HG03066 (cell line): ENCODE measurements around the gene MACROD2.

Experiments
- ATAC-seq: cut with Tn5 transposase; IDR thresholded peaks from one replicate; pipeline ENCODE4 v1.9.1; 2021; ENCODE audit warnings: low read depth; ENCODE audit not compliant: unreplicated experiment

The MACROD2 gene

GRCh38 chr20:14505476-14505875 is 510.2 kb downstream of the MACROD2 start:
- no peak for ATAC-seq

GRCh38 chr20:14507711-14508110 is 512.4 kb downstream of the MACROD2 start:
- ATAC-seq, result no peak

GRCh38 chr20:14510341-14510740 is 515.0 kb downstream of the MACROD2 start:
- ATAC-seq, result no peak

GRCh38 chr20:14512839-14513238 is 517.5 kb downstream of the MACROD2 start:
- no peak for ATAC-seq

- ATAC-seq, result no peak
Observed at GRCh38 chr20:14518648-14519047, 523.3 kb downstream of the MACROD2 start.

- ATAC-seq, result no peak
Observed at GRCh38 chr20:14521016-14521415, 525.7 kb downstream of the MACROD2 start.

- ATAC-seq, result no peak
Observed at GRCh38 chr20:14521436-14521835, 526.1 kb downstream of the MACROD2 start.

GRCh38 chr20:14522595-14522994 is 527.3 kb downstream of the MACROD2 start:
- ATAC-seq, result no peak

- no peak for ATAC-seq
Observed at GRCh38 chr20:14523090-14523489, 527.8 kb downstream of the MACROD2 start.

- no peak for ATAC-seq
Observed at GRCh38 chr20:14525426-14525825, 530.1 kb downstream of the MACROD2 start.

GRCh38 chr20:14526891-14527290 is 531.6 kb downstream of the MACROD2 start:
- ATAC-seq, result no peak

GRCh38 chr20:14531786-14532185 is 536.5 kb downstream of the MACROD2 start:
- ATAC-seq, result no peak

- ATAC-seq, result no peak
Observed at GRCh38 chr20:14536738-14537137, 541.4 kb downstream of the MACROD2 start.

- peak; percentile 98 for ATAC-seq
Observed at GRCh38 chr20:14538433-14538832, 543.1 kb downstream of the MACROD2 start.

- ATAC-seq, result no peak
Observed at GRCh38 chr20:14543040-14543439, 547.7 kb downstream of the MACROD2 start.

- ATAC-seq, result no peak
Observed at GRCh38 chr20:14544688-14545087, 549.4 kb downstream of the MACROD2 start.

- ATAC-seq, result no peak
Observed at GRCh38 chr20:14550655-14551054, 555.3 kb downstream of the MACROD2 start.

- ATAC-seq, result no peak
Observed at GRCh38 chr20:14553774-14554534, 558.6 kb downstream of the MACROD2 start.

- ATAC-seq, result no peak
Observed at GRCh38 chr20:14555676-14556075, 560.4 kb downstream of the MACROD2 start.

- ATAC-seq, result no peak
Observed at GRCh38 chr20:14556206-14556605, 560.9 kb downstream of the MACROD2 start.

GRCh38 chr20:14559612-14560011 is 564.3 kb downstream of the MACROD2 start:
- ATAC-seq, result no peak

- no peak for ATAC-seq
Observed at GRCh38 chr20:14561741-14562221, 566.5 kb downstream of the MACROD2 start.
